Type B pancreatic cell (in vitro differentiated cells): ENCODE measurements around the gene SMAD5. TPM values are rescaled to one million over a fixed set of nuclear protein-coding genes. Genes with fewer than 3 reads are reported as not detected.

Source experiments
- DNase-seq: peaks from one replicate; pipeline ENCODE4 v3.0.0; 2021; ENCODE audit warnings: mixed read lengths; ENCODE audit not compliant: unreplicated experiment; ENCODE audit errors: extremely low spot score
- H3K27ac Mint-ChIP-seq: 2 replicates; pipeline ENCODE4 v1.8.0; 2021; ENCODE audit warnings: mild to moderate bottlenecking, mixed read lengths
- H3K27me3 Mint-ChIP-seq: 2 replicates; pipeline ENCODE4 v1.8.0; 2021; ENCODE audit warnings: mixed read lengths
- H3K36me3 Mint-ChIP-seq: 2 replicates; pipeline ENCODE4 v1.8.0; 2021; ENCODE audit warnings: mixed read lengths
- H3K4me1 Mint-ChIP-seq: one replicate; pipeline ENCODE4 v1.8.0; 2021; ENCODE audit warnings: mixed read lengths; ENCODE audit not compliant: unreplicated experiment
- H3K4me3 Mint-ChIP-seq: 2 replicates; pipeline ENCODE4 v1.8.0; 2021; ENCODE audit warnings: mild to moderate bottlenecking, mixed read lengths
- H3K9me3 Mint-ChIP-seq: 2 replicates; pipeline ENCODE4 v1.8.0; 2021; ENCODE audit warnings: mixed read lengths
- CTCF ChIP-seq: fragments of 200-600 bp; sonication (generic); conservative IDR thresholded peaks from 2 replicates; pipeline ENCODE4 v1.5.0; 2021; ENCODE audit warnings: antibody characterized with exemption, mild to moderate bottlenecking
- total RNA-seq: library from RNA; stranded (reverse); gene quantifications from 2 replicates; pipeline ENCODE4 v1.2.1, GENCODE V29; 2021; ENCODE audit warnings: low replicate concordance

SMAD5 gene
- total RNA-seq, 1 donor from 2014 or later, result 80.0 TPM

- Mint-ChIP-seq H3K4me3 (no peak overlapping the region), H3K4me1 (peaks cover 4% of the 10 kb centered on the region), H3K9me3 (no peaks in the 10 kb centered on the region), H3K27ac (no peak overlapping the region), H3K36me3 (peaks cover 49% of the 10 kb centered on the region), H3K27me3 (no peaks in the 10 kb centered on the region)
- DNase-seq, result no peak
- no peak for TF ChIP-seq CTCF
Observed at GRCh38 chr5:136169218-136169617, 36.6 kb downstream of the SMAD5 start.

GRCh38 chr5:136174021-136174659 lies 41.5 kb downstream of the SMAD5 start:
- H3K36me3 Mint-ChIP-seq, result peaks cover 31% of the 10 kb centered on the region
- H3K4me1 Mint-ChIP-seq, result peaks cover 4% of the 10 kb centered on the region
- H3K4me3 Mint-ChIP-seq, result no peak overlapping the region
- H3K27me3 Mint-ChIP-seq, result no peaks in the 10 kb centered on the region
- H3K9me3 Mint-ChIP-seq, result no peaks in the 10 kb centered on the region
- DNase-seq, result no peak
- peak; percentile 78 for TF ChIP-seq CTCF
- H3K27ac Mint-ChIP-seq, result no peak overlapping the region

GRCh38 chr5:136182618-136183017 lies 50.0 kb downstream of the SMAD5 start:
- Mint-ChIP-seq H3K27ac (no peak overlapping the region), H3K4me3 (no peak overlapping the region), H3K9me3 (no peaks in the 10 kb centered on the region), H3K27me3 (no peaks in the 10 kb centered on the region), H3K36me3 (peaks cover 36% of the 10 kb centered on the region), H3K4me1 (no peaks in the 10 kb centered on the region)
- no peak for DNase-seq
- TF ChIP-seq CTCF, result no peak

GRCh38 chr5:136185974-136186665 lies 53.5 kb downstream of the SMAD5 start:
- Mint-ChIP-seq H3K27me3 (peaks cover 28% of the 10 kb centered on the region), H3K4me1 (no peaks in the 10 kb centered on the region), H3K36me3 (peaks cover 40% of the 10 kb centered on the region), H3K4me3 (no peak overlapping the region), H3K27ac (no peak overlapping the region), H3K9me3 (no peaks in the 10 kb centered on the region)
- TF ChIP-seq CTCF, result no peak
- DNase-seq, result no peak

GRCh38 chr5:136186796-136187195 lies 54.2 kb downstream of the SMAD5 start:
- H3K9me3 Mint-ChIP-seq, result no peaks in the 10 kb centered on the region

More at GRCh38 chr5:136186796-136187195, 54.2 kb downstream of the SMAD5 start:
- Mint-ChIP-seq H3K27ac (no peak overlapping the region), H3K36me3 (peaks cover 34% of the 10 kb centered on the region), H3K4me3 (no peak overlapping the region), H3K27me3 (peaks cover 35% of the 10 kb centered on the region), H3K4me1 (peaks cover 4% of the 10 kb centered on the region)
- no peak for DNase-seq
- no peak for TF ChIP-seq CTCF
